ENCODE results near the gene CDC23. TPM values are rescaled to one million over a fixed set of nuclear protein-coding genes. Genes with fewer than 3 reads are reported as not detected.

Gene CDC23
- total and polyA plus RNA-seq, 10 of the 15 experiments (the other 5 are each of a cell fraction or from before 2014, with no cell fraction given): 37.1 to 66.1 (median 48.6) TPM

DNA sequence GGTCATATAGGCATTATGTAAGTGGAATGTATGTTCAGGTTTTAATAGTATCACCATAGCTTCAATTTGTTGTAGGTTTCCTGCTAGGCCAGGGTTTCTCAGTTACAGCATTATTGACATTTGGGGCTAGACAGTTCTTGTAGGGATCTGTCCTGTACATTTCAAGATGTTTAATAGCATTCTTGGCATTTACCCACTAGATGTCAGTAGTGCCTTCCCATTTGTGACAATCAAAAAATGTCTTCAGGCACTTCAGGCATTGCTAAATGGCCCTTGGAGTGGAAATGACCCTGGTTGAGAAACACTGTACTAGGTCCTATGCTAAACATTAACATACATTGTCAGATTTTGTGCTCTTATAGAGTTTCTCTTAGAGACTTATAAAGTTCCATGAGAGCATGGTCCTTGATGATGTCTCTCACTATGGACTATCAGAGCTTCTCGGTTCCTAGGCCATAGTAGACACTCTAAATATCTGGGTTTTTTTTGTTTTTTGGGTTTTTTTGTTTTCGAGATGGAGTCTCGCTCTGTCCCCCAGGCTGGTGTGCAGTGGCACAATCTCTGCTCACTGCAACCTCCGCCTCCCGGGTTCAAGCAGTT, 32.8 kb downstream of the CDC23 start:
- H3K4me2 ChIP-seq (ENCODE audit: control insufficient read depth, insufficient read depth): peak overlapping the region; percentile 81
- FAIRE-seq: peak; percentile 97
- ATAC-seq: peak; percentile 58

More for the DNA sequence above, 32.8 kb downstream of the CDC23 start:
- ChIA-PET POLR2A (no interaction called here), RAD21 (ENCODE audit: unreplicated experiment) (interaction anchor here (0.7 to 3.5 kb wide), 10 partner anchors 15 to 368 kb away, joined by 3 to 16 read pairs (median 4); partner anchors contain the start of genes CDC23 and EGR1), SMC1A (ENCODE audit: uncharacterized antibody, unreplicated experiment) (interaction anchor here (0.6 to 3.6 kb wide), 10 partner anchors 17 to 385 kb away, joined by 3 to 20 read pairs (median 3); no protein-coding TSS in a partner anchor), CTCF (interaction anchor here (0.6 to 6.5 kb wide), 22 partner anchors 9 to 1365 kb away, joined by 3 to 46 read pairs (median 4); partner anchors contain the start of genes CDC25C, EGR1 and KDM3B)
- H3K4me3 ChIP-seq: peak overlapping the region; percentile 87
- WGBS (ENCODE audit: insufficient coverage, insufficient replicate concordance, low lambda C conversion rate, missing lambda C conversion rate): 48% methylated on average over 5 of the region's 5 CpGs
- TF ChIP-seq POU2F2 (IDR thresholded peaks at IDR 0.05; ENCODE audit: borderline replicate concordance, low read depth, low read length) (peak; percentile 55; the same call in 1 of the 3 replicates), ZNF24 (IDR thresholded peaks at IDR 0.05) (no peak), NBN (IDR thresholded peaks at IDR 0.05) (no peak), USF2 (IDR thresholded peaks at IDR 0.05; ENCODE audit: borderline replicate concordance, low read depth, low read length) (no peak), RAD21 (IDR thresholded peaks at IDR 0.05; ENCODE audit: insufficient read depth, low read depth, low read length) (peak; percentile 82), SMARCA5 (IDR thresholded peaks at IDR 0.05) (peak; percentile 46; the same call in 1 of the 2 replicates), ZNF207 (IDR thresholded peaks at IDR 0.05; ENCODE audit: borderline replicate concordance) (0 out of 2 replicates have a peak, but pooled peaks have one; percentile 27), SMAD1 (IDR thresholded peaks at IDR 0.05; ENCODE audit: low read depth, partially characterized antibody) (no peak), SMC3 (IDR thresholded peaks at IDR 0.05; ENCODE audit: borderline replicate concordance, low read length) (peak; percentile 76), YY1 (IDR thresholded peaks at IDR 0.05; ENCODE audit: low read depth, low read length) (0 out of 2 replicates have a peak, but pooled peaks have one; percentile 22), SIN3A (IDR thresholded peaks at IDR 0.05; ENCODE audit: low read depth, low read length) (peak; percentile 11; the same call in 1 of the 2 replicates)
- TF ChIP-seq, protein P1, sequence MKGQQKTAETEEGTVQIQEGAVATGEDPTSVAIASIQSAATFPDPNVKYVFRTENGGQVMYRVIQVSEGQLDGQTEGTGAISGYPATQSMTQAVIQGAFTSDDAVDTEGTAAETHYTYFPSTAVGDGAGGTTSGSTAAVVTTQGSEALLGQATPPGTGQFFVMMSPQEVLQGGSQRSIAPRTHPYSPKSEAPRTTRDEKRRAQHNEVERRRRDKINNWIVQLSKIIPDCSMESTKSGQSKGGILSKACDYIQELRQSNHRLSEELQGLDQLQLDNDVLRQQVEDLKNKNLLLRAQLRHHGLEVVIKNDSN (IDR thresholded peaks at IDR 0.05; ENCODE audit: borderline replicate concordance, extremely low read length, insufficient read depth, low read depth, low read length): no peak
- TF ChIP-seq, protein P2, sequence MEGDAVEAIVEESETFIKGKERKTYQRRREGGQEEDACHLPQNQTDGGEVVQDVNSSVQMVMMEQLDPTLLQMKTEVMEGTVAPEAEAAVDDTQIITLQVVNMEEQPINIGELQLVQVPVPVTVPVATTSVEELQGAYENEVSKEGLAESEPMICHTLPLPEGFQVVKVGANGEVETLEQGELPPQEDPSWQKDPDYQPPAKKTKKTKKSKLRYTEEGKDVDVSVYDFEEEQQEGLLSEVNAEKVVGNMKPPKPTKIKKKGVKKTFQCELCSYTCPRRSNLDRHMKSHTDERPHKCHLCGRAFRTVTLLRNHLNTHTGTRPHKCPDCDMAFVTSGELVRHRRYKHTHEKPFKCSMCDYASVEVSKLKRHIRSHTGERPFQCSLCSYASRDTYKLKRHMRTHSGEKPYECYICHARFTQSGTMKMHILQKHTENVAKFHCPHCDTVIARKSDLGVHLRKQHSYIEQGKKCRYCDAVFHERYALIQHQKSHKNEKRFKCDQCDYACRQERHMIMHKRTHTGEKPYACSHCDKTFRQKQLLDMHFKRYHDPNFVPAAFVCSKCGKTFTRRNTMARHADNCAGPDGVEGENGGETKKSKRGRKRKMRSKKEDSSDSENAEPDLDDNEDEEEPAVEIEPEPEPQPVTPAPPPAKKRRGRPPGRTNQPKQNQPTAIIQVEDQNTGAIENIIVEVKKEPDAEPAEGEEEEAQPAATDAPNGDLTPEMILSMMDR (IDR thresholded peaks at IDR 0.05 in 2 of 3, conservative IDR thresholded peaks at IDR 0.05 in 1 of 3; ENCODE audit: control insufficient read depth in 2 of 3, extremely low read depth in 1 of 3, insufficient read depth in 1 of 3, low read depth in 3 of 3, low read length in 3 of 3): peak; percentile 62 to 85 (median 70)
- TF ChIP-seq, protein P3, sequence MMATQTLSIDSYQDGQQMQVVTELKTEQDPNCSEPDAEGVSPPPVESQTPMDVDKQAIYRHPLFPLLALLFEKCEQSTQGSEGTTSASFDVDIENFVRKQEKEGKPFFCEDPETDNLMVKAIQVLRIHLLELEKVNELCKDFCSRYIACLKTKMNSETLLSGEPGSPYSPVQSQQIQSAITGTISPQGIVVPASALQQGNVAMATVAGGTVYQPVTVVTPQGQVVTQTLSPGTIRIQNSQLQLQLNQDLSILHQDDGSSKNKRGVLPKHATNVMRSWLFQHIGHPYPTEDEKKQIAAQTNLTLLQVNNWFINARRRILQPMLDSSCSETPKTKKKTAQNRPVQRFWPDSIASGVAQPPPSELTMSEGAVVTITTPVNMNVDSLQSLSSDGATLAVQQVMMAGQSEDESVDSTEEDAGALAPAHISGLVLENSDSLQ (IDR thresholded peaks at IDR 0.05): 0 out of 2 replicates have a peak, but pooled peaks have one; percentile 19
- no peaks in the 10 kb centered on the region for H4K20me1 ChIP-seq (ENCODE audit: control insufficient read depth, insufficient read depth)
- intact Hi-C loops (cut with micrococcal nuclease; ENCODE audit: unreplicated experiment): loop anchor here (1.0 kb wide), 5 partner anchors 103 to 368 kb away; no protein-coding TSS in a partner anchor
- no peaks in the 10 kb centered on the region for H3K27me3 ChIP-seq (replicated peaks in 1 of 2; ENCODE audit: control insufficient read depth in 2 of 2, insufficient read depth in 2 of 2, low read length in 1 of 2)
- no peak overlapping the region; the same call in 1 of the 2 replicates for H2AFZ ChIP-seq (ENCODE audit: control insufficient read depth, low read depth, low read length)
- peaks cover 34% of the 10 kb centered on the region for H3K79me2 ChIP-seq (ENCODE audit: control insufficient read depth, insufficient read depth, low read length)
- BruUV-seq (replicated peaks): no TSS peak
- DNase-seq (ENCODE audit: low read depth, low spot score): peak; percentile 62
- peak overlapping the region; percentile 93; the same call in 1 of the 2 replicates for H3K9ac ChIP-seq (ENCODE audit: control insufficient read depth, insufficient read depth, low read length)
- in situ Hi-C loops (cut with MboI): loop anchor here (10.0 to 25.0 kb wide), 2 partner anchors 235 to 332 kb away; no protein-coding TSS in a partner anchor
- H3K36me3 ChIP-seq (ENCODE audit: control insufficient read depth in 2 of 2, insufficient read depth in 2 of 2, low read length in 1 of 2): peaks cover 26 to 29% of the 10 kb centered on the region in 2 experiments
- peaks cover 5% of the 10 kb centered on the region for H3K4me1 ChIP-seq (ENCODE audit: control insufficient read depth, insufficient read depth, low read length)
- no peaks in the 10 kb centered on the region for H3K9me3 ChIP-seq (replicated peaks; ENCODE audit: control insufficient read depth, insufficient read depth, low read length)
- no peak overlapping the region for H3K27ac ChIP-seq (ENCODE audit: control insufficient read depth, insufficient read depth)
